EH (cell line): Measurements from ENCODE around the gene DYSF.

Experiments used
- DNase-seq: peaks from one replicate; pipeline ENCODE4 v3.0.0-alpha.2; 2015; ENCODE audit warnings: low read depth

DYSF gene

GRCh38 chr2:71603851-71604725, 150.7 kb downstream of the DYSF start:
- DNase-seq = no peak

GRCh38 chr2:71604726-71605120, 151.4 kb downstream of the DYSF start:
- DNase-seq = no peak

GRCh38 chr2:71605173-71605641, 151.8 kb downstream of the DYSF start:
- no peak for DNase-seq

GRCh38 chr2:71605781-71606241, 152.4 kb downstream of the DYSF start:
- no peak for DNase-seq

- no peak for DNase-seq
Observed at GRCh38 chr2:71606244-71606643, 152.9 kb downstream of the DYSF start.

GRCh38 chr2:71607151-71607889, 154.0 kb downstream of the DYSF start:
- no peak for DNase-seq

GRCh38 chr2:71608034-71608433, 154.7 kb downstream of the DYSF start:
- no peak for DNase-seq

- DNase-seq = no peak
Observed at GRCh38 chr2:71608441-71608840, 155.1 kb downstream of the DYSF start.

GRCh38 chr2:71609029-71609428, 155.7 kb downstream of the DYSF start:
- no peak for DNase-seq

GRCh38 chr2:71609441-71609840, 156.1 kb downstream of the DYSF start:
- peak; percentile 77 for DNase-seq

GRCh38 chr2:71609958-71610357, 156.6 kb downstream of the DYSF start:
- DNase-seq = peak; percentile 53

- DNase-seq = no peak
Observed at GRCh38 chr2:71610671-71611070, 157.3 kb downstream of the DYSF start.

GRCh38 chr2:71611247-71611646, 157.9 kb downstream of the DYSF start:
- no peak for DNase-seq

GRCh38 chr2:71611781-71612527, 158.6 kb downstream of the DYSF start:
- DNase-seq = no peak

GRCh38 chr2:71612581-71613402, 159.4 kb downstream of the DYSF start:
- DNase-seq = no peak

- DNase-seq = no peak
Observed at GRCh38 chr2:71613403-71613952, 160.1 kb downstream of the DYSF start.

GRCh38 chr2:71613953-71614925, 160.9 kb downstream of the DYSF start:
- no peak for DNase-seq

- DNase-seq = peak; percentile 70
Observed at GRCh38 chr2:71614976-71615766, 161.8 kb downstream of the DYSF start.
